Kidney glomerular epithelial cell (primary cell): Measurements from ENCODE around the gene PPFIBP1.
A peak's percentile ranks its signal among the peaks of the same experiment; 100 is the strongest.
"Not testable (repeated sequence)": the region's sequence is repeated elsewhere in the genome, so short reads cannot be mapped to it uniquely, and the experiment has no call there.

Source experiments
- DNase-seq: peaks from one replicate; lab custom pipeline; 2025; lab: John Stamatoyannopoulos, UW

Gene PPFIBP1

DNA sequence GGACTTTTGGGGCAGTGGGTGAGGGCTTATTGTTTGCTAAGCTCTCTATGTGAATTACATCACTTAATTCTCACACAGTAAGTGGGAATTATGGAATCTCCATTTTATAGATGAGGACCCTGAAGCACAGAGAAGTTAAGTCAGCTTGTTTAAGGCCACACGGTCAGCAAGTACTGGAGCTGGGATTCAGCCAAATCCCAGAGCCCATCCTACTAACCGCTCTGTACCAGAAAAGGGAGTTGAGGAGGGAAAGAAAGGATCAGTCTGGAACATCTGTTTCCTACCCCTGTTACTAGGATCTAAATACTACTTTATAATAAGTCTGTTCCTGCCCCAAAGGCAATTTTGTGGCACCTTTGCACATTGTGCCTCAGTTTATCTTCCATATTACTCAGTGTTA, 42.6 kb downstream of the PPFIBP1 start:
- DNase-seq, result no peak

DNA sequence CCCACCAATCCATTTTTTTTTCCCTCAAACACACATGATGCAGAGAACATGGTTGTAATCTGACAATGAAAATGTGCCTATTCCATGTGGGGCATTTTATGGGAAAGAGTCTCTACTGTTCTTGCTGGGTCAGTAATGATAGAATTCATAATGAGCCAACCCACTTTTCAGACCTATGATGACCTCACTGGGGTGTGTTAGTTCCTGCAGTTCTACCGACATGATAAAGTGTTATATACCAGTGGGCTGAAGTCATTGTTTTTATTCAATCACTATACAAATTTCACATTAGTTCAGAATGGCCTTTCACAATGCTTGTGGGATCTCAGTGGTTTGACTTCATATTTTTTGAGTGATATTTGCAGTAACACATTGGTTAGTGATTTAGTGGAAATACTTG, 47.5 kb downstream of the PPFIBP1 start:
- peak; percentile 78 for DNase-seq

DNA sequence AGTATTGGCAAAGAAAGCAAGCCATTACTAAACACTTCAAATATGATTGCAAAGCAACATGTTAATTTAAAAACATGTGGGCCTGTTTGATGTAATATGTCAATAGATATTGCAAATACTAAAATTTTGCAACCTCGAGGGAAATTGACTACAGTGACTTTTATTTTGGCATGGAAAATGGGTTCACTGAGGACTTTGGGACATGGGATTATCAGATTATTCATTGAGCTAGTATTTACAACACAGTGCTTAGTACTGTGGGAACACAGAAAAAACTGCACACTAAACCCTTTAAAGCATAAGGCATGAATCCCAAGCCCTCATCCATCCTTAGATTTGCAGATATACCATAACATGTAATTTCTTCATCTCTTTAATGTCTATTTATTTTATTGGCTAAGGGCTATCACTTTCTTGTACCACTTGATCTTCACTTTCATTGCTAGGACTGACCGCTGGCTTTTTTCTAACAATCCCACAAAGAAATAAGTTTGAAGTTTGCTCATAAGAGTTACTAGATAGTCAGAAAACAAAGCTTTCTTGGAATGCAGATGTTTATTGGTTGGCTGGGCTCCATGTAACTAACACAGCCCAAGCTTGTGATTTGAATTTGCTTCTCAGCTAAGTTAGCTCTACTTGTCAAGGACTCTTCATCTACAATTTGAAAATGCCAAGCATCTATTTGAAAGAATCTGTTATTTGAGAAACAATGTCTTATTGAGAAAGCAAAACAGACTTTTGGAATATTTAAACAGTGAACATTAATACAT, 48.7 kb downstream of the PPFIBP1 start:
- DNase-seq, result no peak

DNA sequence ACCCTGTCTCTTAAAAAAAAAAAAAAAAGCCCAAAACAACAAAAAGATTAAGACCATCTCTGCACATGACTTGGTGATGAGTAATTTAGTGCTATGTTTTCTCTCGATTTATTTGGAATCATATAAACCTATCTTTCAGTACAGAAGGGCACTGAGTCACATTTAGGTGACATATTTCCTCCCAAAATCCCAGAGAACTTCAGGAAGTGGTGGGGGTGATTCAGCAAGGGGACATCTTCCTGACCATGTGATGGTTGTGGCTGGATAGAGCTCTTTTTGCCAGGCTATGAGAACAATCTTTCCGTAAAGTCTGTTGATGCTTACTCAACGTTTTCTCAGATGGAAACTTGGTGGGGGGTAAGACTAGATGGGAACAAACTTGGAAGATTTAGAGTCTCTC, 50.0 kb downstream of the PPFIBP1 start:
- peak; percentile 56 for DNase-seq

DNA sequence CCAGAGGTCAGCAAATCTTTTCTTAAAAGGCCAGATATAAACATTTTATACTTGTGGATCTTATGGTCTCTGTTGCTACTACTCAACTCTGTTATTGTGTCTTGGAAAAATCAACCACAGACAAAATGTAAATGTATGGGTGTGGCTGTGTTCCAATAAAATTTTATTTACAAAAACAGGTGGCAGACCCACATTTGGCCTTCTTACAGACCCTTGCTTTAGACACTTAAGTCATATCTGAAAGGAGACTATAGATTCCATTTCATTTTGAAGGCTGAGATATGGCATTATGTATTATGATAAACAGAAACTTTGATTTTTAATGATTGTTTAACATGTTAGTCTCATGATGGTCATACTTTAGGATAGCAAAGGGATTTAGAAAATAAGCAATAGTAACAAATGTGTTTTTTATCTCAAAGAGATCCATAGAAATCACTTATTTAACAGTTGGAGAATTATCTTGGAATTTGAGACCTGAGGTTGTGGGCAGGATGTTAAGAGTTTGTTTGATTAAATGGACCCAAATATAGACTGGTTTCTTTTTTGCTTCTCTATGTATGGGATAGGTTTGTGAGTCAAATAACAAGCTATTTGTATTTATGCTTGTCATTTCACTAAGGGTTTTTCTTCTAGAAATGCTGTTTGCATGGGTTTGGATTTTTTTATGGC, 51.2 kb downstream of the PPFIBP1 start:
- no peak for DNase-seq

DNA sequence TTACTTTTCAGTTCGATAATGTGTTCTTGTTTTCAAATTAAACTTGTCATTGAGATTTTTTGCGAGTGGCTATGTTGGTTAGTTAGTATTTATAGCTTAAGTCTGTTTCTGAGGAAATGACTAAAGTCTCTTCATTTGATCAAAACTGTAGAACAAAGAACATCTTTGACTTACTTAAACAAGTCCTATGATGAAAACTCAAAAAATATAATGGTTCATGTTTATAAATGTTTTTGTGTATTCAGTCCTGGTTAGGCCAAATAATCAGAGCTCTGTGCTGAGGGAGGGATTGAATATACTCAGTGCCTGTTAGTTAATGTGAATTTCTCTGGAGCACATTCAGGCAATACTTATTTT, 51.7 kb downstream of the PPFIBP1 start:
- no peak for DNase-seq

DNA sequence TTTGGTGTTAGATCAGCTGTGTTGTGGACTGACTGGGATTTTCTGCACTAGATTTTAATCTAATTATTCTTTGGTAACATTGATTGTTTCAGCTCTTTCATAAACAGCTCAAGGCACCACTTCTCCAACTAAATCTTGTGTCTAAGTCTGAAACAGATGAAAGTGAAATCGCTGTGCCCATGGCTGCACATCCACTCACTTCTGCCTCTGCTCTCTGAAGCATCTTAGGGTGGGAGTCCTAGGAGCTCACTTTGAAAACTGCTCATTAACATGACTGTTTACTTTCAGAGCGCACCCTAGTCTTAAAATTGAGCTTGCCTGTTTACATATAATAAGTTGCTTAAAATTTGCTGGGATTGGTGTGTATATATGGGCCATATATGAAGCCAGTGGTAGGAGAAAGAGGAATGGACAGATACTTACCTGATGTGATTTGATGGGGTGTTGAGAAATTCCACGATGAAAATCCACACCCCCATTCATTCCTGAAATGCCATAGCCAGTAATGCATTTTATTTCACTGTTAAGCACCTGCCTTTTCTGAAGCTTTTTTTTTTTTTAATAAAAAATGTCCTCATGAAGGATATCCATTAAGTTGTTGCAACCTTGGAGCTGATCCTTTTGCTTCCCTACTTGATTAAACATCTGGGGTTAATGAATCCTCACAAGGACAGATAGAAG, 52.8 kb downstream of the PPFIBP1 start:
- DNase-seq, result no peak

DNA sequence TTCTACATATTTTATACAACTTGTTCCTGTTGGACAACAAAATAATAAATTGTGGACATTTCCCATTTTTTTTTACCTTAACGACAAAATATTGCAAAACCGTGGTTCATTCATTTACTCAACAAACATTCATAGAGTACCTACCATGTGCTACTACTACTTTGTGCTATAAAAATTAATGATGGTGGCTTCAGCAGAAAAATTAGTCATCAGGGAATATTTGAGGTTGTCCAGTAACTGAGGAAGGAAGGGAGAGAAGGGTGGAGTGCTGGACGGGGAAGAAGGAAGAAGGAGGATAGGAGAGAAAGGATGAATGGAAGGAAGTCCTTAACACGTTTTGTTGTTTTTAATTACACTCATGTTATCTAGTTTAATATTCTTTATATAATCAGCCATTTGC, 53.7 kb downstream of the PPFIBP1 start:
- no peak for DNase-seq

DNA sequence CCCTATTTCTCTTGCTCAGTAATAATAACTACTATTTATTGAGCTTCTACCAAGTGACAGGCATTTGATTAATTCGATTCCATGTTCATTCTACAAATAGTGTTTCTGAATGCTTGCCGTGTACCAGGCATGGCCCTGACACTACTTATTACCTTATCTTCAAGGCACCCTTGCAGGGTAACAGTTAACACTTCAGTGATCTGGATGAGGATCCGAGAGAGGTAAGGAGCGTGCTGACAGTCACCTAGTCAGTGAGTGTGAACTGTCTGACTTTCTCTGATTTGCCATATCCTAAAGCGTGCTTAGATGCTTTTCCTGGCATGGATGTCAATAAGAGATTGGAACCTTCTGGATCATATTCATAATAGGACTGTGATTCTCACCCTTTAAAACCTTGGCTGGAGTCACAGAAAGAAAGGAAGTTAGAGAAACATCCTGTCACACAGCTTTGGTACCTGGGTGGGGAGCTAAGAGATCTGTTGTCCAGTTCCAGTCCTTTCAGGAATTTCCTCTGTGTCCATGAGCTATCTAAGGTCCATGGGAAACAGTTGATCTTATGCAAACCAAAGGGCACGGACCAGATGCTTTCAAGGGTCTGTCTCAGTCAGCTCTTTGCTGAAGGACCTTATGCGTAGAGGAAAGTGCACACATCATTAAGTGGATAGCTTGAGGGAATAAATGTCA, 54.8 kb downstream of the PPFIBP1 start:
- no peak for DNase-seq

DNA sequence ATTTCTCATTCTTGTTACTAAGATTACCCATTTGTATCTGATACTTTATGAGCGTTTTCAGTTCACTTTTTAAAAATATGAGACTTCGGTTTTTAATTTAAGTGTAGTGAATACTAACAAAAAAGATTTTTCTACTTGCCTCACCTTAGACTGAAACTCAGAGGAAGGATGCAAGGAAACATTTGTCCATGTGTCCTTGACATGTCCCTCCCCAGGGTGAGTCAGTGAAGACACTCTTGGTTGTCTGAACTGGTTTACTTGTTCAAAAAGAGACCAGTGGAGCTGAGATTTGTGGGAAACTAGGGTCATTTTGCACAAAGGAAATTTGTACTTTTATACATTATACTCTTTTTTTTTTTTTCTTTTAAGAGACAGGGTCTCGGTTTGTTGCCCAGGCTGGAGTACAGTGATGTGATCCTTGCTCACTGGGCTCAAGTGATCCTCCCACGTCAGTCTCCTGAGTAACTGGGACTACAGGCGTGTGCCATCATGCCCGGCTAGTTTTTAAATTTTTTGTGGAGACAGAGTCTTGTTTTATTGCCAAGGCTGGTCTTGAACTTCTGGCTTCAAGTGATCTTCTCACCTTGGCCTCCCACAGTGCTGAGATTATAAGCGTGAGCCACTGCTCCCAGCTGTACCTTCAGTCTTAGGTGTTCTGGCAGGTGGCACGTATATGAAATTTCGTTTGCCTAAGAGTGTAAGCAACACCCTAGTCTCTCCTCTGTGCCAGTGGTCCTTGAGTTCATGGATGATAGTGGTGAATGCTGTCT, 56.7 kb downstream of the PPFIBP1 start:
- no peak for DNase-seq

DNA sequence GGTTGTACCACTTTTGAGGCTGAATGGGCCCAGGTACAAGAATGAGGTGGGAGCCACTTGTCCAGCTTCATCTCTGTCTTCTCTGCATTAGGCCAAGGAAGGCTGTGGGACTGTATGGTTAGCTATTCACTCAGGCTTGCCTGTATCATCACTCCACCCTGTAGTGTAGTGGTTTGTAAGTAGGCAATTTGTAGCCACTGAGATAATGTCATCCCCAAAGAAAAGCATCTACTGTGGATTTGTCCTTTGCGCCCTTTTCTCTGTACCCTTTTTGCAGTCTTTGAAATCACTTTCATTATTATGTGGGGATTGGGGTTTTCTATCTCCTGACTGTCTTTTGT, 57.3 kb downstream of the PPFIBP1 start:
- DNase-seq, result not testable (repeated sequence)

DNA sequence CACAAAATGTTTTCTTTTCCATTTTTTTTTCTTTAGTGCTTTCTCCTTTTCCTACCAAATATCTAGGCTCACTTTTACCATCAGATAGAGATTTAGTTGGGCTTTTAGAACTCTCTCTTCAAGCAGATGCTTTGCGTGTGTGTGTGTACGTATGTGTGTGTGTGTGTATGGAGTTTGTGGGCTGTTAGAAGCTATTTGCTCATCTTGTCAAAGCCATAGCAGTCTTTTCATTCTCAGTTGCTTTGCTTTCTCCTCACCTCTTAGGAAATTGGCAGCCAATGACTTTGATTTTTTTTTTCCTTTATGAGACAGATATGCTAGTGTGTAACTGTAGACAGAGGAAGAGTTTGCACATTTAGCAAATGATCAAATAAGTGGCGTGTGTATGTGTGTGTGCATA, 57.8 kb downstream of the PPFIBP1 start:
- not testable (repeated sequence) for DNase-seq

DNA sequence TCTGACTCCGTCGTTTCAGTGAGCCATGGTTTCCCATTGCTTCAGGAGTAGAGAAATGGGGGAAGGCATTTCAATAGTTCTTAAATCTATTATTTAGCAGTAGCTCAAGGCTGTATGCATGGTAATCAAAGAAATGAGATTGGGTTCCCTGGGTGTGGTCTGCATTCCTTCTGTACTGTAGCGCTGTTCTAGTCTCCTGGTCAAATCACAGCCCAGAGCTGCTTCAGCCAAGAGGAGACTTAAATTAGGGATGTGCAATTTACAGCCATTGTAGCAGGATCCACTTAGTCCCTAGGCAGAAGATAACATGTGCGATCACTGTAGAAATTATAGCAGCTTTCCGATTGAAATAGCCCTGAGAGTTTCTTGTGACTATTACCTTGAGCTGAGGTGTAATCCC, 58.4 kb downstream of the PPFIBP1 start:
- not testable (repeated sequence) for DNase-seq

DNA sequence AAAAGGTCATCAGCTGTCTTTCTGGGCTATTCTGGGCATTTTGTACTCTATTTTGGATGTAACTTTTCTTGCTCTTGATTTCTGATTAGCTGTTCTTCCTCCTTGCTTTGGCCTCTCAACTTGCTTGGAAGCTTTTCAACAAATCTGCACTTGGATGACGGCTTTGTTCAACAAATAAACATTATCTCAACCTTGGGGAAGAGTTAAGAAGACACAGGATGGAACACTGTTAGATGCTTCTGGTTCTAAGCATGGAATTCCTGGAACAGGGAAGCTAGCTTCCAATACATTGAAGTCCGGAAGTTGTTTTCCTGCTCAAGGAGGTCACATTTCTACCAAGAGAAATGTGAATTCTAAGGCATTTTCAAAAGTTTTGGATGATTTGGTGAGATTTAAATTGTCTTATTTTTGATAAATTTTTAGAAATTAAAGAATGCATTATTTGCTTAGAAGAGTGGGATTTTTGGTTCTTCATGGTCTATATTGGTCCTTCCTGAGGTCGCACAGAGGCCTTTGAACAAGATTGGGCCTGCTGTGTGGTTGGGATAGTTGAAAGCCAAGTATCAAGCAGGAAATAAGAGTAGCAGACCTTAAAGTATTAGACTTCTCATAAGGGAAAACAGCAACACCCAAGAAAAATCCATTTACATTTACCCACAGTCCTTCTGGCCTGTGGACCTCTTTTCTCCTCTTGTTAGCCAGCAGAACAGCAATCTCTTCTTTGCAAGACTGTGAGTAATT, 59.2 kb downstream of the PPFIBP1 start:
- DNase-seq, result no peak

DNA sequence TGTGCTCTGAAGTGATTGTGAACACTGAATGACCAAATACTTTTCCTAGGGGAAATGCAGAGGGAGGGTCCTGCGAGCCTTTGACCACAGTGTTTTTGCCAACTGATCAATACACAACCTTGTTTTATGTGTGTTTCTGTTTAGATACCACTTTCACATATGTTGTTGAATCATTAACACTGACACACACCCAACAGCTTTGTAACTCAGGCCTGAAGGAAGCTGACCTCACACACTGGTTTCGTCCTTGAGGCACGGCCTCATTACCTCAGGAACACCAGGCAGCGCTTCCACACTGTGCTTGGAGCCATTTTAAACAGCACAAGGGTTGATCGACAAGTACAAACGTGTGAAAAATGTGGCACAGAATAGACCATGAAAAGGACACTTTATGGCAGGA, 60.0 kb downstream of the PPFIBP1 start:
- DNase-seq, result no peak

DNA sequence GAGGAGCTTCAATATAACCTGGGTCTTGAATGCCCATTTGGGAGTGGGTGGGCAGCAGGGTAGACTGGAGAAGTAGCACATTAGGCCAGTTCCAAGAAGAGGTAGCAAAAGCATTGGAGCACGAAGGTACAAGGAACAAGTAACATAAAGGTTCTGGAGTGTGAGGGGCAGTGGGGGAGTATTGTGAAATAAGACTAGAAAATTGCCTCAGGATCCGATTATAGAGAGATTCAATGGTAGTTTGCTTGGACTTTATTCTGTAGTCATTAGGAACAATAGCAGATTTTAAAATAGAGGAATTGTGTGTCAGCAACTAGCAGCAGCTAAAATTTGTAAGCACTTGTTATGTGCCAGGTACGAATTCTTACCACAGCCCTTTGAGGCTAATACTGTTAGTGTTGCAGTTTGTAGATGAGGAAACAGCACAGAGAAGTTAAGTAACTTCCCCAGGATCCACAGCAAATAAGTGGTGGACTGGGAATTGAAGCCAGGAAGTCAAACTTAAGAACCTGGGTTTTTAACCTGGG, 61.8 kb downstream of the PPFIBP1 start:
- DNase-seq, result no peak

DNA sequence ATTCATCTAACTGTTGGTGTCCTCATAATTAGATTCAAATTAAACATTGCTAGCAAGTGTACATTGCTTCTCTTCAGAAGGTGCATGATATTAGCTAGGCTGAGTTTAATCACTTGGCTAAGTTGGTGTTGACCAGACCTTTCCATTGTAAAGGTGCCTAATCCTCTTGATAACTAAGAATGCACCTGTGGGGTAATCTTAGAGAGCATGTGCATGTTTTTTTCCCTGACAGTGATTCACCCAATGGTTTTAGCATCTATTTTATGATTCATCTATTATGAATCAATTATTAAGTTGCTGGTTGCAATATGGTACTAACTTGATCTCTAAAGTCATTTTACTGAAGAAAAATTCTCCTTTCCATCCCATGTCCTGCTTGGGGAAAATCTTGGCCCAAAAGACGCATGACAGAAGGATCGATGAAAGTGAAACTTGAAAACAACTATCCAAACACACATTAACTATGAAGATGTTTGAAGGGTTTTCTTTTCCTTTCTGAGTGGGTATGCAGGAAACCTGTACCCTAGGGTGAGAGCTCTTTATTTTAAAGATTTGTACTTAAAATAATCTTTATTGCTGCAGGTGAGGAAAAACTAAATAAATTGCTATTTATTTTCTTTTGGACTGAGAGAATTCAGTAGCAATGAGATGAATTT, 64.2 kb downstream of the PPFIBP1 start:
- DNase-seq, result not testable (repeated sequence)

DNA sequence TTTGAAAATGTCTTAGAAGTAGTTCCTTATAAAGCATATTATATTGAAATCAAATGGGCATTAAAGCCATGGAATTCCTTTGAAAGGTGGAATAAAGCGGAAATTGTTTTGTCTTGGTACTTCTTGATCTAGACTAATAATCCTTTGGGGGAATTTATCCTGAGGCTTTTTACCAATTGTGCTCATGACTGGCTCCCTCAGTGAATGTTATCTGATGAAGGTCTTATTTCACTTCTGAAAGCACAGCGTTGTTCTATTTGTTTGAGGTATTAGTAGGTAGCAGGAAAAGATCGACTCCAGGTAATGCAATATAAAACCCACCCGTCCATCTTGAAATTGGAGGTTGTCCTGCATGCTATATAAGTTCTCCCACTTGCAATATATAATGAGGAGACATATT, 64.8 kb downstream of the PPFIBP1 start:
- no peak for DNase-seq

DNA sequence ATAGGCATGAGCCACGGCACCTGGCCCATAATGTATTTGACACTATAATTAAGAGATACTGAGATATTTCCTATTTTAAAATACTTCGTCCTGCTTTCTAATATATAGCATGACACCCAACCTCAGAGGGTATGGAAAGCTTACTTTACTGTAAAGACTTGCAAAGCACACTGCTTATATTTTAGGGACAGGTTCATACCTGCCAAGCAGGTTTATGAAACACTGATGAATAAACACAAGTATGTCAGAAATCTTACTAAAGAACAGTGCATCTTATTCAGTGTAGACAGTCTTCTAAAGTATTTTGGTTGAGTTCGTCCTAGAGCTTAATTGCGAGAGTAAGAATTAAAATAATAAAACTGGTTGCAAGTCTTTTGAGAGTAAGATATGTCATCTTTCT, 65.4 kb downstream of the PPFIBP1 start:
- DNase-seq, result no peak

DNA sequence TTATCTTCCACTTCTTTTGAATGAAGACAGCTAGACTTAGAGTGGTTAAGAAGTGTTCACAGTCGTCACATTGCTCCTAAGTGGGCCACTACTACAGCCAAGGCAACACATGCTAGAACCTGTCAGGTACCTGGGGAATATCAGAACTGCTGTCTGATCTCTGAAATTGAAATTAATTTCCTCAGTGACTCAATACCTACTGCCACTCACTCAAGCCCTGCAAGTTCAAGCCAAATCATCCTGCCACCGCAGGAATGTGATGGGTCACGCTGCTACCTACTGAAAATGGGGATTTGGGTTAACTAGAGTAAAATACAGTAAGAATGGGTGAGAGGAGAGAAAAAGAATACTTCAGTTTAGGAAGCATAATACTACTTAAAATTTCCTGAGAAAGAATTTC, 67.7 kb downstream of the PPFIBP1 start:
- DNase-seq, result not testable (repeated sequence)

DNA sequence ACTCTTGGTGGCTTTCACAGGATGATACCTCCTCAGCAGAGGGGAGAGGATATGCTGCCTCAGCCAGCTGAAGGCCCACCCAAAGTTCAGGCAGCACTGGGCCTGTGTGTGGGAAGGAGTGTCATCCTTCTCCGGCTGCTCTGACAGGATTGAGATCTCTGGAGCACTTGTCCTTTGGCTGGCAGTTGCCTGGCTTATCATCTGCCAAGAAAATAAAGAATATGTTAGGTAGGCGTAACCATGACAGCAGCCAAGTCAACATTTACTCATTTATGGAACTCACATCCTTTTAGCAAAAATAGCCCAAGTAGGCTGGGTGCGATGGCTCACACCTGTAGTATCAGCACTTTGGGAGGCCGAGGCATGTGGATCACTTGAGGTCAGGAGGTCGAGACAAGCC, 68.5 kb downstream of the PPFIBP1 start:
- no peak for DNase-seq
